ENCODE data around the gene VPS8.

VPS8 gene

DNA sequence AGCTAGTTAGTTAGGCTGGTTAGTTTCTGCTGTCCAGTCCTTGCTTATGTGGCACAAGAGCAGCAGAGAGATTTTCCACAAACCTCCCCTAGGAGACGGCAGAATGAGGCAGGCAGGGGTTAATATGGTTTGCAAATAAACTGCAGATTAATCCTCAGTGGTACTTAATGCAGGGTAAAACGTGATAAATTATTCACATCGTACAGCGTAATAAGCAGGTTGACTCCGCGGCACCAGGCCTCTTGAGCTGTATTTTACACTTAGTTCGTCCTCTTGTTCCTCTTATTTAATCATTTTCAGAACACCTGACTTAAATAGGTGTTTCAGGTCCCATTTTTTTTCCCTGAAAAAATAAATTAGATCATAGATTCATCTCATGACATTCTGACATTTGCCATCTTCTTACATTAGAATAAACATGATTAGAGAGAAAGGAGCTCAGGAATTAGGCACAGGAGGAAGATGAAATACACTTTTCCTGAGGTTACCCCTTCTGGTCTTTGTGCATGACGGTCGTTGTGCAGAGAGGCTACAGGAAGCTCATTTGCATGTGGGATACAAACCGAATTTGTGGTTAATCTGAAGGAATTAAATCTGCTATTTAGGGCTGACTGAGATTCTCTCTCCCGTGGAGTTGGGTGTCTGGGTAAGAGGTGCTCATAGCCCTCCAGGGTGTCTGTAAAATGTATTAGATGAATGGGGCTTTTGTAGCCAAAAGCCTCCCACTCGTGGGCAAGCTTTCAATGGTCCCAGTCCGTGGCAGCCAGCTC, 27.1 kb upstream of the VPS8 start:
- DNase-seq (ENCODE audit: low read depth): no peak

DNA sequence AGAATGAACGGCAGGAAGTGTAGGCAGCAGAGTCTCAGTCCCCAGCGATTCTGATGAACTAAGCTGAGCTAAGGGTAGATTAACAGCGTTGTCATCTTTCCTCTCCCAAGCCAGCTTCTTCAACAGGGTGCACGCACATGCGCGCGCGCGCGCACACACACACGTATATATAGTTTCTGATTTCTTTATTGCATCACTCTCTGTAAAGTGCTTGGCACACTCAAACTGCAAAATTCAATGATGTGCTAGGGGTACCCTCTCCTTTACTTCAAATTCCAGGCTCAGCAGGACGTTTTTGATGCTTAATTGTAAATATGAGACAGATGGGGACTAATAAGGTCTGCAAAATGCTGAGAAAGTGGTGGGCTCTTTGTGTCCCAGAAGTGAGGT, 26.1 kb upstream of the VPS8 start:
- no peak for DNase-seq (ENCODE audit: low read depth)

DNA sequence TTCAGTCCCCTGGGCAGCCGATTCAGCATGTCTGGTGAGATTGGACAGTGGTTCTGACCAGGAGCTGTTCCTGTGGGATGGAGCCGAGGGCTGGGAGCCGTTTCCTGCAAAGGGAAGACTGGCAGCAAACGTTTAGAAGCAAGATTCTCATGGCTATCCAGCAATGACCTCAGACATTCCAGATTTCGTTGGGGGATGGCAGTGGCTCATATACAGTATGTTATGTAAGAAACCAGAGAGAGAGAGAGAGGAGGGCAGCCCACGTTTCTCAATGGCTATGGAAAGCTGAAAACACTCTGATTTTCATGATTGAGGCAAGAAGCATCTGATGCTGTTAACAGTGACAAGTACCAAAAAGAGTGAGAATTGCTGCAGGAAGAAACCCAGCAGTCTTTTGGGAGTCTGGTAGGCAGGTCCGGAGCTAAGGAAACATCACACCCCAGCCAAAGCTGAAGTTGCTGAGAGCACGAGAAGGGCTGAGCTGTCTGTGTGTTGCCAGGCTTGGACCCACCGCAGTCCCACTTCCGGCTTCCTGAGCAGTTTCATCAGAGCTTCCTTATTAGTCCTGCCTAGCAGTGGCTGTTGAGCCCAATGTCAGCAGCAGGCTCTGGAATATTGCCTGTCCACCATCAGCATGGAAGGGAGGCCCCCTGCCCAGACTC, 25.6 kb upstream of the VPS8 start:
- peak; percentile 46 for DNase-seq (ENCODE audit: low read depth)

DNA sequence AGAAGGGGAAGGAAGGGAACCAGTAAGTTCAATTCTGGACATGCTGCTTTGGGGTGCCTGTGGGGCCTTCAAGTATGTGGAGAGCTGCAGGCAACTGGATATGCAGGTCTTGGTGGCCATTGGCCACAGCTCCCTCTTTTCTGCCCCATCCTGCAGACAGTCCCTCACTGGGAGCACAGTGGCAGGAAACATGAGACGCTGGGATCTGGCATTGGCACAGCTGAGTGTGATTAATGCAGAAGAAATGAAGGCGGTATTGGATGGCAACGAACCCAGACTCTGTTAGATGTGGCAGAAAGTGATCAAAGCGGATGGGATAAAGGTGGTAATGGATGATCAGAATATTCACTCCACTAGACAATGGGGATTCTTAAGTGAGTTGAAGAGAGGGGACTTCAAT, 23.2 kb upstream of the VPS8 start:
- no peak for DNase-seq (ENCODE audit: low read depth)

DNA sequence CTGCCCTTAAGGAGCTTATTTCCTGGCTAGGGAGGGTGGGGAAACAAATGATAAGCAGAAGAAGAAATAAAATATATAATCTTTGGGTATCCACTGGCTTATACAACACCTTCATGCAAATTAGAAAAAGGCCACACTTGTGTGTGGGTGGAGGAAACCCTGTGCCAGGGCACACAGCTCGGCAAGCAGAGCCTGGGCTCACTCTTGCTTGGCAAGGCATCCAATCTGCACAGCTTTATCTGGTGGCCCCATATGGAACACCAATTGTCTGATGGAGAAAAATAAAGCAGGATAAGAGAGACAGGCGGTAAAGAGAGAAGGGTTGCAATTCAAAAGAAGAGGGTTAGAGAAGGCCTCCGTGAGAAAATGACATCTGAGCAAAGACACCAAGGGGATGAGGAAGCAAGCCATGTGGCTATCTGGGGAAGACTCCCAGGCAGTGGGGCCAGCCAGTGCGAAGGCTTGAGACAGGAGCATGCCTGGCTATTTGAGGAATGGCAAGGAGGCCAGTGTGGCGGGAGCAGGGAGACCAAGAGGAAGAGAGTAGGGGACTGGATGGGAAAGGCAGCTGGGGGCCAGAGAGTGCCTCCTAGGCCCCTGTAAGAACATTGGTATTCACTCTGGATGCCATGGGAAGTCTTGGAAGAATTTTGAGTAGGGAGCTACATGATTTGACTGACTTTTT, 22.5 kb upstream of the VPS8 start:
- DNase-seq (ENCODE audit: low read depth): no peak

DNA sequence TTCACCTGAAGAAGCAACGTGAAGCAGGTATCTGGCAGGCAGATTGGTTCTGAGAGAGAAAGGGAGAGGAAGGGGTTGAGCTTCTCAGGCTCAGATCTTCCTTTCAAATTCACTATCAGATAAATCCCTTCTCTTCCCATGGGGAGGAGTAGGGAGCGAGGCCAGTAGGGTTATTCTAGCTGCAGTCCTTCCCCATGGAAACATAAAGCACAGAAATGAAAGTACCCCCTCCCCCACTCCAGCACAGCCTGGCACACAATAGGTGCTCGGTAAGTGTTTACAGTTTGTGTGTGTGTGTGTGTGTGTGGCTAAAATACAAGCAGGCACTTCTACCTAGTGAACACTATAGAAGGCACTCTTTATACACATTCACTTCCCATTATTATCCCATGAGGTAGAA, 20.8 kb upstream of the VPS8 start:
- DNase-seq (ENCODE audit: low read depth): no peak

DNA sequence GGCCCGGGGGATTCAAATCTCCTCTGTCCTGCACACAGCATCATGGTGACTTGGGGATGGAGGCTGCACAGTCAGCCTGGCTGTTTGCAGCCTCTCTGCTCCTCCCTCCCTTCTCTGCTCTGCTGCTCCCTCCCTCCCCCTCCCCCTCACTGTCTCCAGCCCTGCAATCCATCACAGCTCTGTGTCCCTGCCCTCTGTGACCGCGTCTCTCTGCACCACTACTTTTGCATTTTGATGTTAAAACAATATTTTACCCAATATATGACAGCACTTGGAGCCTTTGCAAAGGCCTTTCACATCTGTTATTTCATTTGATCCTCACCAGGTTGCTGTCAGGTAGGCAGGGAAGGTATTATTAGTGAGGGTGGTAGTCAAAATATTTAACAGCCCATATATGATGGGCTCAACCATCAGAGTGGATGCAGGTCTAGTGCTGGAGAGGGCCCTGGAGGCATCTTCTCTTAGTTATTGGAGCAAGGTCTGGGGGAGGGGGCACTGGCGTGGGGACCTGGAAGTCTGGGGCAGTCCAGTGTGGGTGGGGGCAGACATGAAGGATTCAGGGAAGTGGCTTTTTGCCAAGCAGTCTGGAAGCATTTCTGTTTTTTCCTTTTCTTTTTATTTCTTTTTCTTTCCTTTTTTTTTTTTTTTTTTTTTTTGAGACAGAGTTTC, 16.3 kb upstream of the VPS8 start:
- DNase-seq (ENCODE audit: low read depth): no peak

DNA sequence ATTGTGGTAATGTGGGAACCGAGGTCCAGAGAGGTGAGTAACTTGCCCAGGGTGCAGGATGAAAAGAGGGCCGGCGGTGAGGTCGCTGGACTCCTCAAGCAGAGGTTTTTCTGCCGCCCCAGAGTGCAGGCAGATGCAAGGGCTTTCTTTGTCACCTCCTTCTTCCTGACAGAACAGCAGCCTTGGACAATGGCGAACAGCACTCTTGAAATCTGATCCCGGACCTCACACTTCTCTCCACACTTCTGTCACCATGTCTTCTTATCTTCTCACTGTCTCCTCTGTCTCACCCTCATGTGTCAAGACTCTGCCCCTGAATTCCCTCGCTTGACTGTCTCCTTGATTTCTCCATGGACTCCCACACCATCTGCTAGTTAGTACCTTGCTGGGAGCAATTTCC, 15.4 kb upstream of the VPS8 start:
- no peak for DNase-seq (ENCODE audit: low read depth)

DNA sequence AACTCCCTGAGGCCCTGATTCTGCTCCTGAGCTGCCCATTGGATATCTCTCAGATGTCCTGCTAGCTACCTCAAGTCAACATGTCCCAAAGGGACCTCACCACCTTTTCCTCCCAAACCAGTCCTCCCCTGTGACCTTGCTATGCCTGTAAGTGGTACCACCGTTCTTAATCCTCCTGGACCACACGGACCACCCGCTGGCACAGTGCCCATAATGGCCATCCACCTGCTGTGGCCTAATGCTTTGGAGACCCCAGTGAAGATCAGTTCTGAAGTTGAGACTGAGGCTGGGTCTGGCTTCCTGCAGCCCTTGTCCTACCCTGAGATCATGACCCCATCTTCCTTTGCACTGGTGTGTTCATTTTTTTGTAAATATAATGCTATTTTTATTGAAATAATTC, 15.0 kb upstream of the VPS8 start:
- DNase-seq (ENCODE audit: low read depth): no peak

DNA sequence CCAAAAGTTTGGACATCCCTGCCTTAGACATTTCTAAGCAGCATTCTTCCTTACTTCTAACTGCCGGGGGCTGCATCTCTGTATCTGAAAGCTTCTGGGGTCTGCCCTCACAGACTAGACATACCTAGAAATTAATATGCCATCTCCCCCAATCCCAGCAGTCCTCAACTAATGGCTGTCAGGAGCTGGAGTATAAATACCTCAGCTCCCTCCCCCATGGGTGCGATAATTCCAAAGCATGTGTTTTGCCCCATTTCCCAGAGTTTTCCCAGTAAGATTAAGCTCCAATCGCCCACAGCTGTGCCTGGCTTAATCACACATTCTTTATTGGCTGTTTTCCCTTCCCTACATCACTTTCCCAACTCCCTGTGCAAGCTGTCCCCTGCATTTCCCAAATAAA, 13.8 kb upstream of the VPS8 start:
- no peak for DNase-seq (ENCODE audit: low read depth)

DNA sequence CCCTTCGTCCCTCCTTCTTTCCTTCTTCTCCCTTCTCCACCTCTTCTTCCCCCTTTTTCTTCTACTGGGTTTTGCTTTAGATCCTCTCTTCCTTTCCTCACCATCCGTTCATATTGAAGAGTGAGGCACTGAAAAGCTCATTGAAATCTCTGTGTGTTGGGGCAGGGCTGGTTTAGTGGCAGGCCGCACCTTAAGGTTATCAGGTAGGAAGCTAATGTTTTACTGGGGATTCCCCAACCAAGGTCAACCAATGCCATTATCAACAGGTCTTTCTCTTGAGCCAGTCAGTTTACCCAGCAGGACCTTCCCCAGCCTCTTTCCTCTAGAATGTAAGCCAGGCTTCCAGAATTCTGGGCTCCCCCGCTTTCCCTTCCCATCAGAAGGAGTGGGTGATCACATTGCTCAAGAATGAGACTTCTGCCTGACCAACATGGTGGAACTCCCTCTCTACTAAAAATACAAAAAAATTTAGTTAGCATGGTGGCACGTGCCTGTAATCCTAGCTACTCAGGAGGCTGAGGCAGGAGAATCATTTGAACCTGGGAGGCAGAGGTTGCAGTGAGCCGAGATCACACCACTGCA, 11.5 kb upstream of the VPS8 start:
- no peak for DNase-seq (ENCODE audit: low read depth)

DNA sequence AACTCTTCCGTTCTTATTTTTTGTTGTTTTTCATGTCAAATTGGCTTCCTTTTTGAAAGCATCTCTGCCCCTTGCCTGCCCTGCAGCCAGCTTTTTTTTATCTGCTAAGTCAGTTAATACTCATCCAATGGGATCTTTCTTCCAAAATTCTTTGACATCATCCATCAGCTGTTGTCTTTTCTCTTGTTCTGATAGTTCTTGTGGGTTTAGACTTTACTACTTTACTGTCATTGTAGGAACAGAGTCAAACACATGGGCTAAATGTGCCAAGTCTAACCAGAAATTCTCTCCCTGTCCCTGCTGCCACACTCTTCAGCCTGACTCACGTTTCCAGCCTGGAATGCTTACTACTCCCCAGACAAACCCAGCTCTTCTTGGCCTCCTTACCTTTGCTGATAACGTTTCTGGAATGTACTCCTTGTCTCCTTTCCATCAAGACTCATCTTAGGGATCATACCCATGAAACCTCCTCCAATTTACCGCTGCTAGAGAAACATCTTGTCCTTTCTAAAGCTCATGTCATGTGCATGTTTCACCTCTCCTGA, 10.7 kb upstream of the VPS8 start:
- DNase-seq (ENCODE audit: low read depth): no peak

DNA sequence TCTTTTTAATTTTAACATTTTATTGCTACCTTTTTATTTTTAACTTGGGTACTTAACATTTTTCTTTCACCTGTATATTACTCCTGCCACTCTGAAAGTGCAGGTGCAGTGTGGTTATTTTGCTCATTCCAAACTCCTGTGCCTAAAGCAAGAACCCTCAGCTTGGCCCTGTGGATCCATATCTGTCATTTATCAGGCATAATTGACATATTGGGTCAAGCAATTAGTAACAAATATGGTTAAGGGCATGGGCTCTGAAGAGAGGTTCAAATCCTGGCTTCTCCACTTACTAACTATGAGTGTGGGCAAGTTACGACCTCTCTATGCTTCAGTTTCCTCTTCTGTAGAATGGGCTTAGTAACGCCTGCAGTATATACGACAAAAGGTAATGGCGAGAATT, 9.8 kb upstream of the VPS8 start:
- no peak for DNase-seq (ENCODE audit: low read depth)

DNA sequence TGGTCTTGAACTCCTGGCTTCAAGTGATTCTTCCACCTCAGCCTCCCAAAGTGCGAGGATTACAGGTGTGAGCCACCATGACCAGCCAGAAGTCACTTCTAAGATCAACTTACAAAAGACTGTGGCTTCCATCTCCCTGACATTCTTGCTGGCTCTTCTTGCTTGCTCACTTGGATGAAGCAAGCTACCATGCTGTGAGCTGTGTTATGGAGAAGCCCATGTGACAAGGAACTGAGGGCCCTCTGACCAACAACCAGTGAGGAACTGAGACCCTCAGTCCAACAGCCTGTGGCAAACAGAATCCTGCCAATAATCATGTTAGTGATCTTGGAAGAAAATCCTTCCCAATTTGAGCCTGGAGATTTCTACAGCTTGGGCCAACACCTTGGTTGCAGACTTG, 7.2 kb upstream of the VPS8 start:
- DNase-seq (ENCODE audit: low read depth): no peak

DNA sequence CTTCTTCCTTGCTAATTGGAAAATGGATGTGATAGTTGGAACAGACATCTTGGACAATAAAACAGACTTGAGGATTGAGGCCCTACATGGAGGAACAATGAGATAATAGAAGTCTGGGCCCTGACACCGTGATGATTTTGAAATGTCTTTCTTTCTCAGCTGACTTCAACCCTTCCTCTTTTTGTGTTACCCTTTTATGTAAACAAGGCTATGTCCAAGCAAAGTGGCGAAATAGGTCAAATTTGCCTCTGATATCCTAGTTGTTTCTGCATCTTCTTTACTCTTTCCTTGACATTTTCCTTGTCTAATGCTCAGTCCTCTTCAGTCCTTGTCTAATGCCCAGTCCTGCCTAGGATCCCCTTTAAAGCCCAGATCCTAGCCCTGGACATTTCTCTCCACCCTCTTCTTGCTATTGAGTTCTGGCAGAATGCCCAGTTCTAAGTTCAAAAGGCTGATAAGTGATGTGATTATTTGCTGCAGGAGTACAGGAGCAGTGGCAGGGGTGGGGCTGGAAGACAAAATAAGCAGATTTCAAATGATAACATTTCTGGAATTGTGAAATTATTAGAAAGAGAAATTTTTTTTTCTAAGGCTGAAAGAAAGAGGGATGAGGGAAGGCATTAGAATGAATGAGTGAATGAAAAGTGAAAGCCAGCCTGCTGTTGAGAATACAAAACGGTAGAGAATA, 6.5 kb upstream of the VPS8 start:
- DNase-seq (ENCODE audit: low read depth): no peak

DNA sequence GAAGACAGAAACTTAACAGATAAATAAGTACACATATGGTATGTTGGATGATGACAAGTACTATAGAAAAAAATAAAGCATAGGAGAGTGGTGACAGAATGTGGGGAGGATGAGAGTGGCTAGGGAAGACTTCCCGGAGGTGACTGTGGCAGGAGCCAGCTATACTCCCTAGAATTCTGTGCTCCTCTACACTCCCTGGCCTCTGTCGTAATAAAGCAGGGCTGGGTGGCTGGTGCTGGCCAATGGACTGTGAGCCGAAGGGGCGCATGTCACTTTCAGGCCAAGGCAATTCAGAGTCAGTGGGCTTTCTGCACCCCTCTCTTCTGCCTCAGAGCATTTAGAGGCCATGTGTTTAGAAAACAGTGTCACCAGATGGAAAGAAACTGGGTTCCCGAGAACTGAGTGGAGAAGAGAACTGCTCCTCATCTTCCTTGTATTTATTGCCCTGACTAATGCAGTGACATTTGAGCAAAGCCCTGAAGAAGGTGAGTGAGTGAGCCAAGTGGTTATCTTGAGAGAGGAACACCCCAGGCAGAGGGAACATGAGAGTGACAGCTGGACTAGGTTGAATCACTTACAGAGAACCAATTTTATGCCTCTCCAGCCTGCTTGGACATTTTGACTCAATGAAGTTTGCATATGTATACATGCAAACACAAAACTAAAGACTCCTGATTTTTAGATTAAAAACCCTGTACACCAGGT, 5.2 kb upstream of the VPS8 start:
- no peak for DNase-seq (ENCODE audit: low read depth)

DNA sequence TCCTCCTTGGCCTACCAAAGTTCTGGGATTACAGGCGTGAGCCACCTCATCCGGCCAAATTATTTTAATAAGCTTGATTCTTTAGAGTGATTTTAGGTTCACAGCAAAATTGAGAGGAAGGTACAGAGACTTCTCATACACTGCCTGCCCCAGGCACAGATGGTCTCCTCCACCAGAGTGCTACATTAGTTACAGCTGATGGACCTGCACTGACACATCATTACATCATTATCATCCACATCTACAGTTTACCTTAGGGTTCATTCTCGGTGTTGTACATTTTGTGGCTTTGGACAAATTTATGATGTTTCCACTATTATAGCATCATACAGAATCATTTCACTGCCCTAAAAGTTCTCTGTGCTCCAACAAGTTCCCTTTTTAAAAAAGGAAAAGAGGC, 4.4 kb upstream of the VPS8 start:
- DNase-seq (ENCODE audit: low read depth): no peak

DNA sequence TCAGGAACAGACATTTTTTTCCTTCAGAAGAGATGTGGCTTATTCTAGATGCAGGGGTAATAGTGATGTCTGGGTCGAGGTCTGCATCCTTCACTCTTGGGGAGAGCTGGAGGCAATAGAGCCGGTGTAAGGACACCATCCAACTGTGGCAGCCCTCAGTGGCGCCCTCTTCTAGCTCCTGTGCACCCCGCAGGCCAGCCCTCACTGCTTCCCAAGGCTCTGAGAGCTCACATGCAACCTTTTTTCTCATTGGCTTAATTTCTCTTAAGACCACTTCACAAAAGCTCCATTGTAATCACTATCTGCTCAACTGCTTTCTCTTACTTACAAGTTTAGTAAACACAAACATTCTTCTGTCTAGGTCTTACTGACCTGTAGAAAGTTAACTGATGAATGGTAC, 3.9 kb upstream of the VPS8 start:
- no peak for DNase-seq (ENCODE audit: low read depth)

DNA sequence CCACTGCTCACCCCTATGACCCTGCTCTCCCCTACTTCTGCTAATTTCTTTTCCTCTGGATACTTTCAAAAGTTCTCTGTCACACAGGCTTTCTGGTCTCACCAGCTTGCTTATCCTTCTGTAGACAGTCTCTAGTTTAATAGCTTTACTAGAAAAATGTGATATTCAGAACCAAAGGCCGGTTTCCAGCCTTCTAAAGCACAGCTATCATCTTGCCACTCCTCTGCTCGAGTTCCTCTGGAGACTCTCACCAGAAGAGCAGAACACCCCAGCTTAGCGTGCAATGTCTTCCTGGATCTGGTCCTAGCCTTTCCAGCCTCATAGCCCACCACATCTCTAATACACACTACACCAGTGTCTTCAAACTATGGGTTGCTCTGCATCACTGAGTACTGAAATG, 1.8 kb upstream of the VPS8 start:
- DNase-seq (ENCODE audit: low read depth): no peak

DNA sequence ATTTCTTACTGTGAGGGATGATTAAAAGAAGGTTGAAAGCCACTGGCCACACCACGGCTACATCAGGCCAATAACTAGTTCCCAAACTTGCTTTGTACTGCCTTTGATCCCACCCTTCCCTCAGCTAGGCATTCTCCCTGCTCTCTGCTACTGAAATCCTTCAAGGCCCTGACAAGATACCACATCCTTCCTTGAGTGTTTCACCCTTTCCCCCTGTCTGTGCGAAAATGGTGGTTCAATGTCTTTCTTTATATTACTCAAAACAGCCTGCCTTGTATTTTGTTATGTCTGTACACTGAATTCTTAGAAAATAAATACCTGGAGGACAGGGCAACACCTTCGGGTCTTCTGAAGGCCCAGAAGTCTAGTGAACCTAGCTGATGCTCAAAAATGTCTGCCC, 932 bp upstream of the VPS8 start:
- no peak for DNase-seq (ENCODE audit: low read depth)

DNA sequence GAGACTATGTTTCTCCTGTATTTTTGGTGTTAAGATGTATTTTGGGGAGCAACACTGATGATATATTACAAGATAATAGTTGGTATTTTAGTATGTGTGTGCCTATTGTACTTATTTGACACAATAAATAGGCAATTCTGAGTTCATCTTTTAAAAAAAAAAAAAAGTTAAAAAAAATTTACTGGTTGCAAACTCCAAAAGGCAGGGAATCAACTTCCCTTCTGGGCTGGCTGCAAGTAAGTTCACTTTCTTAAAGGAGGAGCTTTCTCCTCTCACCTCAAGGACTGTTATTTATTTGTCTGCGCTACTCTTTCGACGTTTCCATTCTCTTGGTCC, 335 bp upstream of the VPS8 start:
- DNase-seq (ENCODE audit: low read depth): no peak
